GM18520 (cell line): ENCODE measurements around the gene SCO2.
"Not testable (repeated sequence)": the region's sequence is repeated elsewhere in the genome, so short reads cannot be mapped to it uniquely, and the experiment has no call there.

Source experiments
- ATAC-seq: cut with Tn5 transposase; IDR thresholded peaks from one replicate; pipeline ENCODE4 v1.9.1; 2021; ENCODE audit not compliant: unreplicated experiment

The SCO2 gene

GRCh38 chr22:50551160-50551752, 25.9 kb upstream of the SCO2 start:
- ATAC-seq = no peak

DNA sequence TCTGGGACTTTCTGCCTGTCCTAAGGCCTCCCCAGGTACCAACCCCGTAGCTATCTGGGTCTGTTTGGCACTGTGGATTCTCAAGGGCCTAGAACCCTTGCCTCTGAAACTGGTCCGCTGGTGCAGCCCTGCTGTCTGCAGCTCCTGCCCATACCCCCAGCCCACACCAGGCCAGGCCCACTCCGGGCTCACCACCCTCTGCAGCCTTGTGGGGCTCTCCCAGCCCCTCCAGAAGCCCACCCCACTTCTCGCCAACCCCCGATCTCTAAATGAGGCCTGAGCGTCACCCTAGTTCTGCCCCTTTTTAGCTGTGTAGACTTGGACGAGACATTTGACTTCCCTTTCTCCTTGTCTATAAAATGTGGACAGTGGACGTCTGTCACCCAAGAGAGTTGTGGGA, 25.0 kb upstream of the SCO2 start:
- no peak for ATAC-seq

- ATAC-seq = no peak
Measured at GRCh38 chr22:50548921-50549790, 23.8 kb upstream of the SCO2 start.

- no peak for ATAC-seq
Measured at GRCh38 chr22:50548040-50548920, 22.9 kb upstream of the SCO2 start.

DNA sequence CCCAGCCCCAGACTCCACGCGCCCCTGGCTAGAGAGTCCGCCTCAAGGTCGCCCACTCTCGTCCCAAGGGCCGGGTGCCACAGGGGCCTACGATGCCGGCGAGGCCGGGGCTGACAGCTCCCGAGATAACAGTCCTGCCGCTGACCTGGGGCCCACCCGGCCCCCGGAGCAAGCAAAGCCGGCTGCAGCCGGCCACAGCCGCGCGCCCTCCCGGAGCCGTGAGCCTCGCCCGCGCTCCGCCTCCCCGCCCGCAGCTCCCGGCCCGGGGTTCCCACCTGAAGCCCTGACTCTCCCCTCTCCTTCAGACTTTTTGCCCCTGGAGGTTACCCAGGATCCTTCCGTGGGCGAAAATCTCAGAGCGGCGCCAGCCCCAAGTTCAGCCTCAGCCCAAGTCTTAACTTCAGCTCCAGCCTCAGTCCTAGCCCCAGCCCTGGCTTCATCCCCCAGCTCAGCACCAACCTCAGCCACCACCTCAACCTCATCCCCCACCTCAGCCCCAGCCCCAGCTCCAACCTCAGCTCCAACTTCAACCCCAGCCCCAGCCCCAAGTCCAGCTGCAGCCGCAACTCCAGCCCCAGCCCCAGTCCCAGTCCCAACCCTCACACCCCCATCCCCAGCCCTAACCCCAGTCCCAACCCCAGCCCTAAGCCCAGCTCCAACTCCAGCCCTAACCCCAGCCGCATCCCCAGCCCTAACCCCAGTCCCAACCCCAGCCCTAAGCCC, 22.0 kb upstream of the SCO2 start:
- ATAC-seq = no peak

GRCh38 chr22:50546326-50547262, 21.2 kb upstream of the SCO2 start:
- no peak for ATAC-seq

- ATAC-seq = no peak
Measured at GRCh38 chr22:50545522-50546325, 20.3 kb upstream of the SCO2 start, which contains the start of gene KLHDC7B. Gene KLHDC7B (plus strand): TSS chr22:50545899. CDS start chr22:50546244, 345 bp downstream.

DNA sequence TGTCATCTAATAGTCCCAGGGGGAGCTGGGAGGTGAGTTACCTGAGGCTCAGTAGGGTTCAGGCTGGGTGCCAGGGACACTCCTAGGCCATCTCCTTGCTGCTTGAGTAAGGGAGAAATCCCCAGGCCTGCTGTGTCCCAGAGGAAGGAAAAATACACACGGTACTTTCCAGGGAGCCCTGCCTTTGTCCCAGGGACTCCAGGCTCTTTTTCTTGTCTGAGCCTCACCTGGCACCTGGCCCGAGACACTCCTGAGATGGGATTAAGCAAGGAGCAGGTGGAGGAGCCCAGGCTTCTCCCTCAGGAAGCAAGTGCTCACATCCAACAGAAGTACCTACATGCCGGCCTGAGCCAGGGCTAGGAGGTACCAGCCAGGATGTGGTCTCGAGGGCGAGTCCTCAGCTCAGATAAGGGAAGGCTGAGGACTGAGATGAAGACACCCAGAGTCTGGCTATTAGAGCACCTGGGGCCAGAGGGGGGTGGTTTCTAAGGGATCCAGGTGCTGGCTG, 19.4 kb upstream of the SCO2 start:
- no peak for ATAC-seq

DNA sequence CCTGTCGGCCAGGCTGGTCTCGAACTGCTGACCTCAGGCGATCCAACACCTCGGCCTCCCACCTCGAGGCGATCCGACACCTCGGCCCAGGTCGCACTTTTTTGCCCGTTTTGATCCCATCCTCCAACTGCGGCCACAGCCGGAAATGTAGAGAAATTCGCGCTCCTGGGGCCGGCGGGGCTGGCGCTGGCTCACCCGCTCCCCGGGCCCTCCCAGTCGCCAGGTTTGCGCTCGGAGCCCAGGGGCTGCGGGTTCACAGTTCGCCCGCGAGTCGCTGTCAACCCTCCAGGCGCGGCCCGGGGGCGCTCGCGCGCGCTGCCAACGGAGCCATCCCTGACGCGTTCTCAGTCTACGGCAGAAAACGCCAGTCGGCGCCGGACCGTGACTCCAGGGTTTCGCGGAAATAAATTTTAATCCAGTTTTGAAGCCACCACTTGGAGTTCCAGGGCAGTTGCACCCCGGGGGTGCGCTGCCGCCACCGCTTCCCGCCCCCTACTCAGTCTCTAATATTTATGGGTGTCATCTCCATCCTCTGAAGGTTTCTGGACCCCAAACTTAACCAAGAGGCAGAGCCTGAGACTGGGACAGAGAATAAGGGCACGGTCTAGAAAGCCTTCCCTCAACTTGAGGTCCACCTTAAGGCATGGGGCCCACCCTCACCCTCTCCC, 18.8 kb upstream of the SCO2 start:
- no peak for ATAC-seq

DNA sequence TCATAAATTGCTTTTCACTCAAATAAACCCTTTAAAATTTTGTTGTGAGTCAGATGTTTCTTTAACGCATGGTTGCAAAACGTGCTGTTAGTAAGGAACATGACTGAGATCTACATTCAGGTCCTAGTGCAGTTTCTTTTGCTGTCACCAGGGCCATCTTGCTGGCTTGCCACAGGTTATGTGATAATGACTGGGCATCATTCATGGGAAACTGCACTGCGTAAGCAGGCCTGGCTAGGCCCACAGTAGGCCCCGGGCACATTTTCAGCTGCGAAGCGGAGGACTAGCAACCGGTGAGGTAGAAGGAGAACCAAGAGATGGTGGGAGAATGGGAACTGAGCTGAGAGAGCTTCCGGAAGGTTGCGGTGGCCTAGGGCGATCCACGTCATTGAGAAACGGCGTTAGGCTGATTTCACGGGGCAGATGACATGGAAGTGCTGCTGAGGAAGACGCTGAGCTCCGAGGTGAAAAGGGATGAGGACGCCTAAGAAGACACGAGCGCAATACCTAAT, 17.1 kb upstream of the SCO2 start:
- no peak for ATAC-seq

DNA sequence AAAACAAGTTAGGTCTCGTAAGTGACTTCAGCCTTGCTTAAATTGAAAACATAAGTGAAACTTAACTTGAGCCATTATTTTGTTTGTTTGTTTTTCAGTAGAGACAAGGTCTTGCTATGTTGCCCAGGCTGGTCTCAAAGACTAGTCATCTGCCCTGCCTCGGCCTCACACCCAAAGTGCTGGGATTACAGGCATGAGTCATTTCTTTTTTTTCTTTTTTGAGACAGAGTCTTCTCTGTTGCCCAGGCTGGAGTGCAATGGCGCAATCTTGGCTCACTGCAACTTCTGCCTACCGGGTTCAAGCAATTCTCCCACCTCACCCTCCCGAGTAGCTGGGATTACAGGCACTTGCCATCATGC, 16.2 kb upstream of the SCO2 start:
- ATAC-seq = not testable (repeated sequence)

DNA sequence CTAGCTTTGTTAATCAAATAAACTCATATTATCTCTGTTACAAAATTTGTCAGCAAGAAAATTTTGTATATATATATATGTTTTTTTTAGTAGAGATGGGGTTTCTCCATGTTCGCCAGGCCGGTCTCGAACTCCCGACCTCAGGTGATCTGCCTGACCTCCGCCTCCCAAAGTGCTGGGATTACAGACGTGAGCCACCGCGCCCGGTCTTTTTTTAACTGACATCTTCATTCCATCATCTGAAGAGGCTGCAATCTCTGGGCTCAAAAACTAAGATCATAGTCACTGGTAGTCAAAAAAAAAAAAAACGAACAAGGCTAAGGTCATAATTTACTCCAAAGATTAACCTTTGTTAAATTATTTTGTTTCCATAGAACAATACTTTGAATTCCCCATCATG, 15.0 kb upstream of the SCO2 start:
- no peak for ATAC-seq

DNA sequence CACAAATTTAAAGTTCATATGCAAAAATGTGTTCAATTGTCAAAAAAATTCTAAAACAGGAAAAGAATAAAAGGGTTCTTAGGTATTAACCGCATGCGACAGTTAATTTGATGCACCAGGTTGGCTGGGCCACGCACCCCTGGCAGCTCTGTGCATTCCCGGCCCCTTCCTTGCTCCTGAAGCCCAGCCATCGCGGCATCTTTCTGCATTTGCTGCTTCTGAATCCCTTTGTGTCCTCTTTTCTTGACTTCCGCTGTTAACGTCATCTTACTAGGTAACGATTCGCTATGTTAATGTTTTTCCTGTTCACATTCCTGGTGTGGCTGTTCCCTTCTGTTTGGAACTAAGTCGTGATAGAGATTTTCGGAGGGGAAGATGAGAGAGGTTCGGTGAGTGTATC, 12.4 kb upstream of the SCO2 start:
- no peak for ATAC-seq

GRCh38 chr22:50536226-50536625, 10.8 kb upstream of the SCO2 start:
- no peak for ATAC-seq

DNA sequence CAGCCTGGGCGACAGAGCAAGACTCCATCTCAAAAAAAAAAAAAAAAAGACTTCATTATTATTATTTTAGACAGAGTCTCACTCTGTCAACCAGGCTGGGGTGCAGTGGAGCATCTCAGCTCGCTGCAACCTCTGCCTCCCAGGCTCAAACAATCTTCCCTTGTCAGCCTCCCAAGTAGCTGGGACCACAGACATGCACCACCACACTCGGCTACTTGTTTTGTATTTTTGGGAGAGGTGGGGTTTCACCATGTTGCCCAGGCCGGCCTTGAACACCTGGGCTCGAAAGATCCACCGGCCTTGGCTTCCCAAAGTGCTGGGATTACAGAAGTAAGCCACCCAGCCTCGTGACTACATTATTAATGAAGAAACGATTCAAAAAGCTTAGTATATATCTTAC, 9.7 kb upstream of the SCO2 start:
- ATAC-seq = no peak

DNA sequence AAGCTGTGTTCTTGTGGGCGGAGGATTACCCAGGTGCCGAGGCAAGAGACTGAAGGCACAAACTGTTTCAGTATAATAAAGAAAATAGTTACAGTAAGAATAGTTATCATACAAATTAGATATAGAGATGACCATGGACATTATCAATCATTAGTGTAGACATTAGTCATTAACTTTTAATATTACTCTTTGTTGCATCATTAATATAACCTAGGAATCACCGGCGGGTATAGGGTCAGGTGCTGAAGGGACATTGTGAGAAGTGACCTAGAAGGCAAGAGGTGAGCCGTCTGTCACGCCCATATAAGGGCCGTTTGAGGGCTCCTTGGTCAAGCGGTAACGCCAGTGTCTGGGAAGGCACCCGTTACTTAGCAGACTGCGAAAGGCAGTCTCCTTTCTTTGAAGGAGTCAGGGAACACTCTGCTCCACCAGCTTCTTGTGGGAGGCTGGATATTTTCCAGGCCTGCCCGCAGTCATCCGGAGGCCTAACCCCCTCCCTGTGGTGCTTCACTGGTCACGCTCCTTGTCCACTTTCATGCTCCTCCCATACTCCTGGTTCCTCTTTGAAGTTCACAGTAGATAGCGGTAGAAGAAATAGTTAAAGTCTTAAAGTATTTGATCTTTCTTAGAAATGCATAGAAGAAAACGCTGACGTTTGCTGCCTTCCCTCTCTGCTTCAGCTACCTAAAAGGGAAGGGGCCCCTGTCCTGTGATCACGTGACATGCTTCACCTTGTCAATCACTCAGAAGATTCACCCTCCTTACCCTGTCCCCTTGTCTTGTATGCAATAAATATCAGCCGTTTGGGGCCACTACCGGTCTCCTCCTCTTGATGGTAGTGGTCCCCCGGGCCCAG, 8.7 kb upstream of the SCO2 start:
- ATAC-seq = not testable (repeated sequence)
